LHCN-M2 (cell line): ENCODE results near the gene POTEC. TPM values are rescaled to one million over a fixed set of nuclear protein-coding genes. Genes with fewer than 3 reads are reported as not detected.
A peak's percentile ranks its signal among the peaks of the same experiment; 100 is the strongest.
"Not testable (repeated sequence)": the region's sequence is repeated elsewhere in the genome, so short reads cannot be mapped to it uniquely, and the experiment has no call there.

Experiments used
- DNase-seq: peaks from one replicate; pipeline ENCODE4 v3.0.0-alpha.2; 2012; ENCODE audit warnings: low read depth
- polyA plus RNA-seq: library from polyadenylated mRNA; unstranded; fragments of >200 nt; gene quantifications from one replicate; pipeline ENCODE4 v1.2.1, GENCODE V29; 2012; ENCODE audit warnings: missing spikeins
- total RNA-seq: library from RNA; depleted of rRNA; stranded (reverse); fragments of >200 nt; gene quantifications from 2 replicates; pipeline ENCODE4 v1.2.3, GENCODE V29; 2014; rRNA removed

The POTEC gene
- not detected in 2 replicates for total RNA-seq
- not detected for polyA plus RNA-seq

- DNase-seq = not testable (repeated sequence)
Measured at GRCh38 chr18:14543446-14543964, at the start of gene POTEC. POTEC (minus strand) TSS chr18:14543600; CDS start chr18:14543146, 454 bp downstream.

- DNase-seq = peak; percentile 67
Measured at GRCh38 chr18:14577971-14578370, 34.6 kb upstream of the POTEC start.

DNA sequence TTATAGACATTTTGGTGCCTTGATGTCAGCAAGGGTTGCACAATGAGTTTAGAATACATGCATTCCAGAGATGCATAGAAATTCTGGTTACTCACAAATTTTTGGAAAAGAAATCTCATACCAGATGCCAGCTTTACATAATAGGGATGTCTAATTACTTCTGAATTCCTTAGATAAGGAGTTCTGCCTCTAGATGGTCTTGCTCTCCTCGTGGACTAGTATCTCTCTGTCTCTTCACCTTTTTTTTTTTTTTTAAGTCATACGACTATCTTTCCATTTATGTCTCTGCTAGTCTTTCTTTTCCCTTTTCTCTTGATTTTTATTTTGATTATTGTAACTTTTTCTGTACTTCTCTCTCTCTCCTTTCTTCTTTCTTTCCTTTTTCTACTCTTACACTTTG is 16.1 kb upstream of the POTEC start:
- not testable (repeated sequence) for DNase-seq

- DNase-seq = peak; percentile 61
Measured at GRCh38 chr18:14531659-14532058, 11.7 kb downstream of the POTEC start.

- DNase-seq = peak; percentile 53
Measured at GRCh38 chr18:14510707-14511106, 32.7 kb downstream of the POTEC start.

DNA sequence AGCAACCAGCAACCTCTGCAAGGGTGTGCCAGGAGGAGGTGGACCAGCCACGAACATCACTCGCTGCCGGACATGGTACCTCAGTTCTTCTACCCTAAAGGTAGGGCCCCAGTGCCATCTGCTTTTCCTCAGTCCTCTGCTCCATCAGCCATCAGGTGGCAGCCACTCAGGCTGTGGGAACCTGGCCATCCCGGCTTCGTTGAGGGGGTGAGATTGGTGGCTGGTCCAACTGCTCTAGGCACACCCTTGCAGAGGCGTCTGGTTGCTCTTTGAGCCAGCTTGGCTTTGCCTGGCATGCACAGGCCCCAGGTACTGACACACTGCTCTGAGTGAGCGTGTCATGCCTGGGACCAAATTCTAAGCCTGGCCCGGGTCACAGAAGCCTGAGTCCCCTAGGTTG is 39.7 kb downstream of the POTEC start:
- not testable (repeated sequence) for DNase-seq

GRCh38 chr18:14501894-14502293 is 41.5 kb downstream of the POTEC start:
- not testable (repeated sequence) for DNase-seq

GRCh38 chr18:14489256-14490014 is 54.0 kb downstream of the POTEC start:
- not testable (repeated sequence) for DNase-seq

DNA sequence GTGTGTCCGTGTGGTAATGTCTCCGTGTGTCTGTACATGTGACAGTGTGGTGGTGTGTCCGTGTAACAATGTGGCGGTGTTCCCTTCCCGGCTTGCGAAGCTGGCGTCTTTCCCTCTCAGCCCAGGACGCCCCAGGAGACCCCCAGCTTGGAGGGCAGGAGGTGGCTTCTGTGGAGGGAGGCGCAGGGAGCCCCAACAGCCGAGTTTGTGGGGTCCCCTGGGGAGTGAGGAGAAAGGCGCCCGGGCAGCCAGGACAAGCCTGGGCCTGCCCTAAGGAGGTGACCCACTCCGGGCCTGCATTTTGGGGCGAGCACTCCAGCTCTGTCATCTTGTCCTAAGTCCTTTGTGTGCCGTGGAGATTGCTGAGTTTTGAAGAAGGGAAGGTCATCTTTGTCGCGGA is 54.6 kb downstream of the POTEC start:
- DNase-seq = not testable (repeated sequence)

DNA sequence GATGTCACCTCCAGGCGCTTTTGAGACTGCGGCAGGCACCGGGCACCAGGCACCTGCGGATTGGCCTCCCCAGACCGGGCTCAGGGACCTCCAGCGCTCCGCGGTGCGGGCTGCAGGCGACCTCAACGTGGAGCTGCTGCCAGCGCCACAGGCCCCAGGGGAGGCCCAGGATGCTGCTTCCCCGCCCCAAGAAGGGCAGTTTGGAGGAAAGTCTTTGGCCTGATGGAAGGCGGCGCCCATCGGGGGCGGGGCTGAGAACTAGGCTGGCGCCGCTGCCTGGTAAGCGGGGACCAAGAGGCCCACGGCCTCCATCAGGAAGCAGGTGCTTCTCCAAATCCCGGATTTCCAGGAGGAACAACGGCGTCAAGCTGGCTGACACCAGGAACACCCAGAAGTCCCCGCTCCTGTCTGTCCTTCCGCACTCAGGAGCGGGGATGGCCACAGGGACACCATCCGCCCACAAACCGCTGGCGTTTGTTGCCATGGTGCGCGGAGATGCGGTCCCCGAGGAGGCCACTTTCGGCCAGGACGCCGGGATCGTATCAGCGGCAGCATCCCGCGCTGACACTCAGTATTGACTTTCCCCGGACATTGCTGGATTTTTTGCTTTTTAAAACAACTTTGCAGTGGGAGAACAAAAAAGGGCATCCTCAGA is 56.3 kb downstream of the POTEC start:
- not testable (repeated sequence) for DNase-seq

GRCh38 chr18:14479076-14479475 is 64.3 kb downstream of the POTEC start:
- not testable (repeated sequence) for DNase-seq

DNA sequence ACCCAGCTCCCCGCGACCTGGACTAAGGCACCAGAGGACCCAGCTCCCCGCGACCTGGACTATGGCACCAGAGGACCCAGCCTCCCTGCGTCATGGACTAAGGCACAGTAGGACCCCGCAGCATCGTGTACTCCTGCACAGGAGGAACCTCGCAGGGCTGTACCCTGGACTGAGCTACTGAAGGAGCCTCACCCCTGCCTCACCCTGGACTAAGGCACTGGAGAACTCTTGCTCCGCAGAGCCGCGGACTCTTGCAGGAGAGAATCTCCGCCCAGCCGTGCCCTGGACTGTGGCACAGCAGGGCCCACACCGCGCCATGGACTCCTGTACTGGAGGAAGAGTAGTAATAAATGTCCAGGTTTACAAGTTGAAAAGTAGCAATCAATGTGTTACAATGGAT is 67.9 kb downstream of the POTEC start:
- DNase-seq = not testable (repeated sequence)

DNA sequence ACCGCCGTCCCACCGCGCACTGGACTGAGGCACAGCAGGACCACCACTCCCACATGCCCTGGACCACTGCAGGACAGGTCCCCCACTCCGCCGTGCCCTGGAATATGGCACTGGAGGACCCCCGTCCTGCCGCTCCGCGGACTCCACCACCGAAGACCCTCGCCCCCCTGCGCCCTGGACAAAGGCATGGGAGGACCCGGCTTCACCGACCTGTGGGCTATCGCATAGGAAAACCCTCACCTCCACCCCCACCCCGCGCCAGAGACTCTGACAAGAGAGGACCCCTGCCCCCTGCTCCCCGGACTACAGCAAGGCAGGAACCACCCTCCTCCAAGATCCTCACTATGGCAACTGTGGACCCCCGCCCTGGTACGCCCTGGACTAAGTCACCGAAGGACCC is 68.6 kb downstream of the POTEC start:
- DNase-seq = not testable (repeated sequence)

DNA sequence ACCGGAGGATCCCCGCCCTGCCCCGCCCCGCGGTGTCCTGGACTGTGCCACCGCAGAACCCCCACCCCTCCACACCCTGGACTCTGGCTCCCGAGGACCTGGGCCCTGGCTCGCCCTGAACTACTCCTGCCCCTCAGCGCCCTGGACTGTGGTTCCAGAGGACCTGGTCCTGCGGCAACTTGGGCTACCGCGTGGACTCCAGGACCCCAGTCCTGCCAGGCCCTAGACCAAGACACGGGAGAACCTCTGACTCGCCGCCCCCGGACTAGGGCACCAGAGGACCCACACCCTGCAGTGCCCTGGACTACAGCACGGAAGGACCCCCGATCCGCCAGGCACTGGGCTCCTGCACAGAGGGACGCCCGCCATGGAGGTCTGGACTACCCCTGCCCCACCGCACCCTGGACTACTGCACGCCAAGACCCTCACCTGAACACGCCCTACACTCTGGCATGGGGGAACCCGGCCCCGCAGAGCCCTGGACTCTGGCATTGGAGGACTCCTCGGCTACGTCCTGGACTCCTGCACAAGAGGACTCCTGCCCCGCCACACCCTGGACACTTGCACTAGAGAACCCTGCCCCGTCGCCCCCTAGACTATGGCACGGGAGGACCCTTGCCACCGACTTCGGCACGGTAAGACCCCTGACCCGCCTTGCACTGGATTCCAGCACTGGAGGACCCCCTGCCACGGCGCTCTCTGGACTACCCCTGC is 69.2 kb downstream of the POTEC start:
- not testable (repeated sequence) for DNase-seq

- DNase-seq = not testable (repeated sequence)
Measured at GRCh38 chr18:14473250-14474006, 70.0 kb downstream of the POTEC start.

DNA sequence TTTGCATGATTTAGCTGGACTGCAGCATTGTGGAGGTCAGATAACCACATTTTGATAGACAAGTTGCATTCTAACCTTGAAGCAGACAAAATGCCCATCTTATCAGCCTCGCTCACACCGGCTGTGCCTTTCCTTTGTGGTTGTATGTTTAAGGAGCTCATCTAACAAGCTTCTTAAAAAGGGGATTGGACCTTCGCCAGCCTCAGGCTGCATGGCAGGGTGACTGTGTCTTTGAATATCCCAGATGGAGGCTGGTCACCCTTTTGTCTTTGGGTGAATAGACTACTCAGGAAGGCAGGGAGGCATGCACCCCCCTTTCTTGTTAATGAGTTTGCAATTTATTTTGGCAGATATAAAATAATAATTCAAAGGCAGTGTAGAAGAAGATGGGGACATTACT is 72.1 kb downstream of the POTEC start:
- not testable (repeated sequence) for DNase-seq

- DNase-seq = peak; percentile 36
Measured at GRCh38 chr18:14470446-14470845, 73.0 kb downstream of the POTEC start.

DNA sequence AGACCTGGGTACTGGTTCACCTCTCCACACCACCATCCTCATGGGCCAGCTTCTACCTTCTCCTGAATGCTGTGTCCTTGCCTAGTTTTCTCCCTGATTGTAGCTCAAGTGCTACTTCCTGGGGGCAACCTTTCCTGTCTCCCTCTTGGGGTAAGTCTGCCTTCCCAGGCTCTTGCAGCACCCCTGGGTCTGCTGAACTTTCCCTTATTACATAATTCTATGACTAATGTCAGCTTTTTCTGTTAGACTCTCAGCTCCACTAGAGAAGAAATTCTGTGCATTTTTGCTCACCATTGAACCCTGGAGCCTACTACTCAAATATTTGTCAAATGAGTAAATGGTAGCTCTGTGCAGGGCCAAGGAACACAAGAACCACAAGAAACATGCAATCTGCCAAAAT is 73.4 kb downstream of the POTEC start:
- DNase-seq = peak; percentile 90

DNA sequence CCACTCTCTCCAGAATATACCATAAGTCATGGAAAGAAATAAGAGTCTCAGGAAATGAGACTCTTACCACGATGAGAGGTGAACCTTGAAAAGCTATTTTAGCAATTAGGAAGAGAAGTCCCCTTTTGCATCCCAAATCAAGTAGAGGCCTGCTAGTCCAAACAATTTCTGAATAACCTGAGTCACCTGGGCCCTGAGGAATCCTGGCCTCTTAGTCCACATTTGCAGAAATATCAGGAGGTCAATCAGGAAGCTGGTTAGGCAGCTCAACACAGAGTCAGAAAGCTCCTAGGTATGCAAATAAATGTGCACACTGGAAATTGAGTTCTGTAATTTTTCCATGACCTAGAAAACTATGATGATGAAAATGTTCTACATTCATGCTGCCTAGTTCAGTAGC is 77.4 kb downstream of the POTEC start:
- DNase-seq = not testable (repeated sequence)
